GF-D8 (cell line): ENCODE measurements around the gene TIMP2.

Source experiments
- DNase-seq: peaks from one replicate; lab custom pipeline; 2025; lab: John Stamatoyannopoulos, UW

Gene TIMP2

GRCh38 chr17:78812855-78813254, 112.3 kb downstream of the TIMP2 start:
- no peak for DNase-seq

- DNase-seq, result no peak
These were observed 117.0 kb downstream of the TIMP2 start for GRCh38 chr17:78808163-78808562.

GRCh38 chr17:78806451-78806850, 118.7 kb downstream of the TIMP2 start:
- no peak for DNase-seq

GRCh38 chr17:78805301-78805700, 119.9 kb downstream of the TIMP2 start:
- DNase-seq, result no peak

GRCh38 chr17:78804777-78805176, 120.4 kb downstream of the TIMP2 start:
- DNase-seq, result no peak

GRCh38 chr17:78803186-78803845, 121.9 kb downstream of the TIMP2 start:
- peak; percentile 5 for DNase-seq
